Activated CD4-positive, alpha-beta T cell treated with anti-CD3 and anti-CD28 coated beads for 1 hour (primary cell): ENCODE measurements around the gene NFATC2.

Experiments used
- DNase-seq: peaks from one replicate; pipeline ENCODE4 v3.0.0-alpha.2; 2020

NFATC2 gene

GRCh38 chr20:51409192-51409880 is 133.2 kb downstream of the NFATC2 start:
- DNase-seq, result no peak

- DNase-seq, result peak; percentile 74
Observed at GRCh38 chr20:51404297-51405060, 138.0 kb downstream of the NFATC2 start.

- DNase-seq, result no peak
Observed at GRCh38 chr20:51403466-51404220, 138.9 kb downstream of the NFATC2 start.

- peak; percentile 31 for DNase-seq
Observed at GRCh38 chr20:51402201-51402600, 140.3 kb downstream of the NFATC2 start.

DNA sequence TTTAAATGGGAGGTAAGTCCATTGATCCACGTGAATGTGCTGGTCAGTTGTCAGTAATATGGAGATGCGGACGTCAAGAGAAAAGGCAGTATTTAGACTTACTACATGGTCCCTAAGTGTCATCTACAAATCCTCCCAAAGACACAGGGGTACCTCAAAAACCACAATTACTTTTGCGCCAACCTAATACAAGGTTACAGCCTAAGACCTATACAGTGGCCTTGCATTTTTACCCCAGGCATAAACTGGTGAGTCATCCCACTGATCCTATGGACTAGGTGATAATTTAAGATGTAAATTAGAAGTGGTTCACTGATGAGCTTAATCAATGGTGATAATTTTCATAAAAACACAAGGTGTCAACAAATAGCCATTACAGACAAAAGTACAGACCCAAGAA is 141.0 kb downstream of the NFATC2 start:
- DNase-seq, result no peak

GRCh38 chr20:51400051-51400926 is 142.2 kb downstream of the NFATC2 start:
- peak; percentile 56 for DNase-seq

GRCh38 chr20:51399006-51399890 is 143.3 kb downstream of the NFATC2 start:
- DNase-seq, result no peak

DNA sequence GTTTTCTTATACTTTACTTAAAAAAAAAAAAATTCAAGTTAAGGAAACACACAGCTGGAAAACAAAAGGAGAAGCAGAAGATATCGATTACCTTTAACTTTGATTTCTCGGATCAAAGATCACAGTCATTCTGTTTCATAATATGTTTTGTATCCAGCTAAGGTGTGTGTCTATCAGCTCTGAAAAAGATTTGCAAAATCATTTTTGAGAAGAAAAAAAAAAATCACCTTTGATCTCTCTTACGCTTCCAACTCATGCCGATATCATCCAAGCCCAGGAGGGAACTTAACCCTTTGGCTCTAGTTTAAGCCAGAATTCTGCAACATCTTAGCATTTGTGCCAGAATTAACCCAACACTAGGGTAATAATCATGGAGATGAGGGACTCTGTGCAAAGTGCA is 144.0 kb downstream of the NFATC2 start:
- DNase-seq, result no peak

GRCh38 chr20:51398083-51398482 is 144.4 kb downstream of the NFATC2 start:
- DNase-seq, result no peak

- DNase-seq, result no peak
Observed at GRCh38 chr20:51397137-51397536, 145.4 kb downstream of the NFATC2 start.

GRCh38 chr20:51396365-51396909 is 146.1 kb downstream of the NFATC2 start:
- no peak for DNase-seq

GRCh38 chr20:51394706-51395105 is 147.8 kb downstream of the NFATC2 start:
- no peak for DNase-seq

DNA sequence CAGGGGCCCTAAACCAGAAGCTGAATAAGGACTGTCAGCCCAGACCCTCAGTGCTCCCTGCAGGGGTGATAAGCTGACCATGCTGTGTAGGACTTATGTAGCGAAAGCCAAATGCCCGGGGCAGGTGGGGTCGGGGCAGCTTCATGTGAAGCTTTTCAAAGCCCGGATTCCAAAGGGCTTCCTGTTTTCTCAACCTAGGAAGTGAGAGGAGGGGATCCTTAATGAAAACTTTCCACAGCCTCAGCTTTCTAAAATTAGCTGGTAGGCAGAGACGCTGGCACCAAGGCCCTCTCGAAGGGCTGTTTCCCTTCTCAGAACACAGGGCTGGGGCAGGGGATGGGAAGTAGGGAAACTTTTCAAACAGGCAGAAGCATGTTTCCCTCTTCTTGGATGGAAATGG is 148.9 kb downstream of the NFATC2 start:
- DNase-seq, result no peak

DNA sequence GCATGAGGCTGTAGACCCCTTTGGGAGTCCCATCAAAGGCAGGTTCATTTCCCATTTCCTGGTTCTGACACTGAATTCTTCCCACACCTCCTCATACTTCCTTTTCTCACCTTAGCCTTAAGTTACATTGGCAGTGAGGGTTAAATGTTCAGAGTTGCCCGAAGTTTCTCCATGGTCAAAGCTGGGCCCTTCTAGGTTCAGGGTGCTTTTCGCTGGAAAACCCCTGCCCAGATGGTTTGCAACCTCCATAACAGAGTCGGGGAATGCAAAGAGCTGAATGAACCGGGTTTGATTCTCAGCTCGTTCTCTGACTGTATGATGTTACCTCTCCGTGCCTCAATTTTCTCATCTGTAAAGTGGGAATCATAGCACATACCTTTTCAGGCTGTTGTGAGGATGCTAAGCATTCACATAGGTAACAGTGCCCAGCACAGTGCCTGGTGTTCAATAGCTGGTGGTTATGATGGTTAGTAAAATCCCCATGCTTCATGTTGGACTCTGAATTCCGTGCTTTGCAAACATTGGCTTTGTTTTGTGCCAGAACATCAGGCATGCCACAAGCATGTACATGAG is 149.8 kb downstream of the NFATC2 start:
- no peak for DNase-seq

- DNase-seq, result no peak
Observed at GRCh38 chr20:51391926-51392325, 150.6 kb downstream of the NFATC2 start.

DNA sequence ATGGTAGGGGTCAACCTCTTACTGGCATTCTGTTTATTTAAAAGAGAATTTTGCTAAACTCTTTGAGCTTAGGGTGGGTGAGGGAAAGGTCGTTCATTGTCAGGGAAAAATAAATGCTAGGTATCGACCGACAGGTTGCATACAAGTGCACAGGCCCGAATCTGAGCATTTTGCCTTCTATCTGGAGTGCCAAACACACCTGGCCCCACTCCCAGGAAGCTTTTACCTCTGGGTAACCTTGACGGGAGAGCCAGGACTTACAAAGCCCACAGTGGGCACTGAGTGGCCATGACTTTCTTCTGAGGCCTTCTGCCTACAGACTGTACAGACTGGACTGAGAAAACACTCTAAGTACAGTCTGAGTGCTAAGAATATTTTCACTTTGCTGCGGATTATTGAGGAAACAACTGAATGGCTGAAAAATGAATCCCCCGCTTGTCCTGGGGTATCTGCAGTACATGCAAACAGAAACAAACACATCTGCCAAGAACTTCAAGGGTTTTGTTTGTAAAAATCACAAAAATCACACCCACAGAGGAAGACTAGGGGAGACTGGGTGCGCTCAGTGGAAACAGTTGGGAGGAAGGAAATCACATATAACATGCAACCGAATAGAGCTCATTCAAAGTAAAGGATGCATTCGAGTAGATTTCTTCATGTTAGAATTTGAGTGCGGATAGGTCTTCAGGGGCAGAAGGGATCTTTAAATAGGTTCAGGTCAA is 152.8 kb downstream of the NFATC2 start:
- no peak for DNase-seq

GRCh38 chr20:51388756-51389542 is 153.6 kb downstream of the NFATC2 start:
- DNase-seq, result no peak

GRCh38 chr20:51388227-51388626 is 154.3 kb downstream of the NFATC2 start:
- DNase-seq, result no peak

GRCh38 chr20:51387125-51387875 is 155.2 kb downstream of the NFATC2 start:
- DNase-seq, result no peak
